Stimulated activated CD8-positive, alpha-beta memory T cell treated with anti-CD3 and anti-CD28 coated beads, Interleukin-4, amount 100 ng/mL, for 1 hour (primary cell): Measurements from ENCODE around the gene OOSP4B.
"Not testable (repeated sequence)": the region's sequence is repeated elsewhere in the genome, so short reads cannot be mapped to it uniquely, and the experiment has no call there.

Experiments used
- DNase-seq, 2 donors: peaks; one replicate each; pipeline ENCODE4 v3.0.0-alpha.2; 2020; ENCODE audit warnings: low read depth in 2 of 2, low spot score in 1 of 2

OOSP4B gene

DNA sequence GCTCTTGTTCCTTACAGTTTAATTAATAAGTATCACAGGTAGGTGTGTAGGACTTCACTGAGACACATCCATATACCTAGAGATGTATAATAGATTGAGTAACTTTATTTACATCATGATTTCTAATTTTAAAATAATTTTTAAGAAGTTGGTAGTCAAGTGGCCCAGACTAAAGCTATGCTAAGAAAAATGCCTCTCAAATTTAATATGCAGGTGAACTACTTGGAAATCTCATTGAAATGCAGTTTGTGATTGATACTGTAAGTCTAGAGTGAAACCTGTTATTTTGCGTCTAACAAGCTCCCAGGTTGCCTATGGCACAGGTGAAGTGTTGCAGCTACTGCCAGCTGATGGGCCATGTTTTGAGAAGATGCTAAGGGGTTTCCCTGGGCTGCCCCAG lies at the start of gene OOSP4B:
TSS of gene OOSP4B (plus strand) at position 301 of the 400 bp plus-strand sequence.
- DNase-seq, result no peak

GRCh38 chr11:59967677-59968394 lies 49.1 kb upstream of the OOSP4B start:
- no peak for DNase-seq

- no peak for DNase-seq
These were observed 48.6 kb upstream of the OOSP4B start for GRCh38 chr11:59968395-59968783.

GRCh38 chr11:59973097-59973496 lies 43.9 kb upstream of the OOSP4B start:
- DNase-seq, result no peak

GRCh38 chr11:59981106-59981770 lies 35.7 kb upstream of the OOSP4B start:
- no peak for DNase-seq

GRCh38 chr11:59982037-59982436 lies 34.9 kb upstream of the OOSP4B start:
- DNase-seq, result not testable (repeated sequence)

DNA sequence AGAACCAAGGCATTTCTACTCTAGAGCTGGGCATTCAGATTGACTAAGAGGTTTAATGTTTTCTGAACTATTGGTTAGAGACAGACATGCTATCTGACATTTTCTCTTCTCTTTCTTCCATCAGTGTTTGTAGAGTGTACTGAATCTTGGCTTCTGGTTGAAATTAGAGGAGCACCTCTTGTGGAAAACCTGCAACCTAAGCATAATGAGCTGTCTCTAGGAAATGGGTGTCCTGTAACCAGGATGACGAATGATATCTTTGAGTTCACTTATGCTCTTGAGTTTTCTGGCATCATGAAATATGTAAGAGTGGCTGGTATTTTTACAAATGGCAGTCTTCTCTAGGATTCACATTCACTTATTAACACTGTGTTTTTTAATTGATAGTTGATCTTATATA lies 33.8 kb upstream of the OOSP4B start:
- DNase-seq, result no peak

GRCh38 chr11:59984368-59984767 lies 32.6 kb upstream of the OOSP4B start:
- DNase-seq, result no peak

DNA sequence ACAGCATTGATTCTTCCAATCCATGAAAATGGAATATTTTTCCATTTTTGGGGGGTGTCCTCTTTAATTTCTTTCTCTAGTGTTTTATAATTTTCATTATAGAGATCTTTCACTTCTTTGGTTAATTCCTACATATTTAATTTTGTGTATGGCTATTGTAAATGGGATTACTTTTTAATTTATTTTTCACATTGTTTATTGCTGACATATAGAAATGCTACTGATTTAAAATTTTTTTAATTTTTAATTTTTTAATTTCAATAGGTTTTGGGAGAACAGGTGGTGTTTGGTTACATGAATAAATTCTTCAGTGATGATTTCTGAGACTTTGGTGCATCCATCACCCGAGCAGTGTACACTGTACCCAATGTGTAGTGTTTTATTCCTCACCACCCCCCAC lies 26.6 kb upstream of the OOSP4B start:
- no peak for DNase-seq

- no peak for DNase-seq
These were observed 24.6 kb upstream of the OOSP4B start for GRCh38 chr11:59992425-59992824.

- no peak for DNase-seq
These were observed 19.2 kb upstream of the OOSP4B start for GRCh38 chr11:59997800-59998199.

DNA sequence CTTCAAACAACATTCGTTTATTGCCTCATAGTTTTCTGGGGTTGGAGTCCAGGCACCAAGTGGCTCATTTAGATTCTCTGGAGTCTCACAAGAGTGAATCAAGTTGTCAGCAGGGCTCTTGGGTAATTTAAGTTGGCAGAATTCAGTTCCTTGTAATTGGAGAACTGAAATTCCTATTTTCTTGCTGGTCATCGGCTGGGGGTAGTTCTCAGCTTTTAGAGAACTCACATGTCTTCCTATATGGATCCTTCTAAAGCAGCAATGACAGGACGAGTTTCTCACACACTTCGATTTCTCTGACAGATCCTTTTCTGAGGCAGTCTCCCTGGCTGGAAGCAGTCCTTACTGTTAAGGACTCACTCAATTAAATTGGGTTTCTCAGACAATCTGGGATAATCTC lies 17.3 kb upstream of the OOSP4B start:
- no peak for DNase-seq

DNA sequence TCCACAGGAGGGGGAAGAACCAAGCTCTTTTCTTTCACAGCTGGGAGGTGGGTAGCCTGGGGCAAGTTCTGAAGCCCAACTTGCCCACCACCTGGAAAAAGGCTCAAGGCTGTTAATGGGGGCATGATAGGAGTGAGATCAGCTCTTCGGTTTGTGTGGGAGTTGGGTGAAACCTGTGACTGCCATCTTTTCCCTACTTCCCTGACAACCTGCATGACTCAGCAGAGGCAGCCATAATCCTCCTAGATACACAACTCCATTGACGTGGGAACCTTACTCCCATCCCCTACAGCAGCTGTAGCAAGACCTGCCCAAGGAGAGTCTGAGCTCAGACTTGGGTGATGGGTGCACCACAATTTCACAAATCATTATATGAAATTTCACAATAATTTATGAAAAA lies 13.3 kb upstream of the OOSP4B start:
- no peak for DNase-seq

DNA sequence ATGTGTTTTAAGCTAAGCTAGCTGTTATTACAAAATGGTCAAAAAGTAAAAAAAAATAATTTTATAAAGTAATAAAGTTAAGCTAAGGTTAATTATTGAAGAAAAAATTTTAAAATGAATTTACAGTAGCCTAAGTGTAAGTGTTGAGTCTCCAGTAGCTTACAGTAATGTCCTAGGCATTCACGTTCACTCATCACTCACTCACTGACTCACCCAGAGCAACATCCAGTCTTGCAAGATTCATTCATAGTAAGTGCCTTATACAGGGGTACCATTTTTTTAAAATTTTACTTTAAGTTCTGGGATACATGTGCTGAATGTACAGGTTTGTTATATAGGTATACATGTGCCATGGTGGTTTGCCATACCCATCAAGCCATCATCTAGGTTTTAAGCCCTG lies 11.6 kb upstream of the OOSP4B start:
- no peak for DNase-seq

DNA sequence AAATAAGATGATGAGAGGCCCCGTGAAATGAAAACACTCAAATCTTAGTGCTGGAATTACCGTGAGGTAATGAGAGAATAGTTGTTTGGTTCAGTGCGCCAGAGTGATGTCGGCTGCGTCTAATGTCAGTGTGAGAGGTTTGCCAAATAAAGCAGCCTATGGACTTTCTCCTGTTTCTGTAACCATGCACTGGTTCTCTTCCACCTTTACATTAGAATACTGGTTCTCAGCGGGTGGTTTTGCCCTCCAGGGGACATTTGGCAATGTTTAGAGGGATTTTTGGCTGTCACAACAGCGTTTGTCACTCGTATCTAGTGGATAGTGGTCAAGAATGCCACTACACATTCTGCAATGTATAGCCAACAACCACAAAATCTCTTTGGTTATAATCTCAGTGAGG lies 1.1 kb downstream of the OOSP4B start:
- DNase-seq, result no peak

- not testable (repeated sequence) for DNase-seq
These were observed 3.4 kb downstream of the OOSP4B start for GRCh38 chr11:60020376-60020775.

DNA sequence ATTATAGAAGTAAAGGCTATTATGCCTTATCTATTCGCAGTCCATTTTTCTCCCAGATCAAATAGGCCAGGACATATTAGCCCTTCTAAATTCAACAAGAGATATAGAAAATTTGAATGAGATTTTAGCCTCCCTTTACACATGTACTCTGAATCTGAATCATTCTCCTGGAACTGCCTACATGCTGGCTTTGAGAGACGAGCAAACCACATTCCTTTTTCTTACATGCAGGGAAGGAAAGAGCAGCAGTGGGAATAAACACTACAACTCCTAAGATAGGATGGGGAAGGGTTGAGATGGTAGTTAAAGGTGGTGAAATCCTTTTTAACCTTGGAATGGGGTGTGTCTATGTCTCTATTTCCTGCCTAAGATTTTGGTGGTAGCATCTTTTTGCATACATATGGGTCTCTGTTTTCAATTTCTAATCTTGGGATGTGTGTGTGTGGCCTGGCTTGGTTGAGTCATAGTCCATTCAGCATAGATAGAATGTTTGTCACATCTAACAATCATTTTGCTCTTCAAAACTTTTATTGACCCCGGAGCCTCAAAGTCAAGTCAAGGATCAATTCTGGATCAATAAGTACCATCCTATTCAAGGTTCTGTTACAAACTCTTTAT lies 12.1 kb downstream of the OOSP4B start:
- no peak for DNase-seq

DNA sequence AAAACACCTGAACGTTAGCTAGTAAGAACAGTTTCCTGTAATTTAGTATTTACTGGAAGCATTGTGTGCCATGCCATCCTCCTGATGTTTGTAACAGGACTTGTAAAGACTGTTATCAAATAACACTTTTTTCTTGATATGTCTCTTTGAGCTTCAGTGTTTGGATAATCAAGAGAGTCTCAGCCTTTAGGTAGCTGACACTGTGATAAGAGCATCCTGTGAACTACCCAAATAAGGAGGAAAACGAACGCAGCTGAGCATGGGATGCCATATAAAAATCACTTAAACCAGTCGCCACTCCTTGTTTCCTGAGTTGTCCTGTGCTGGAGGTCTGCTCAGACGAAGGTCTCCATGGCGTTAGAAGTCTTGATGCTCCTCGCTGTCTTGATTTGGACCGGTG lies 23.1 kb downstream of the OOSP4B start, which contains the start of gene OOSP2:
TSS of gene OOSP2 (plus strand) at position 301 of the 400 bp plus-strand sequence. CDS start at position 352, 51 bp downstream.
- DNase-seq, result no peak

GRCh38 chr11:60050422-60050821 lies 33.4 kb downstream of the OOSP4B start:
- not testable (repeated sequence) for DNase-seq

GRCh38 chr11:60050839-60051238 lies 33.9 kb downstream of the OOSP4B start:
- DNase-seq, result not testable (repeated sequence)

- DNase-seq, result no peak
These were observed 39.5 kb downstream of the OOSP4B start, which contains the start of gene MS4A3 for GRCh38 chr11:60056349-60056969. Gene MS4A3, plus strand, starts transcription at chr11:60056665. Its CDS starts 4,496 bp downstream, at chr11:60061161.

DNA sequence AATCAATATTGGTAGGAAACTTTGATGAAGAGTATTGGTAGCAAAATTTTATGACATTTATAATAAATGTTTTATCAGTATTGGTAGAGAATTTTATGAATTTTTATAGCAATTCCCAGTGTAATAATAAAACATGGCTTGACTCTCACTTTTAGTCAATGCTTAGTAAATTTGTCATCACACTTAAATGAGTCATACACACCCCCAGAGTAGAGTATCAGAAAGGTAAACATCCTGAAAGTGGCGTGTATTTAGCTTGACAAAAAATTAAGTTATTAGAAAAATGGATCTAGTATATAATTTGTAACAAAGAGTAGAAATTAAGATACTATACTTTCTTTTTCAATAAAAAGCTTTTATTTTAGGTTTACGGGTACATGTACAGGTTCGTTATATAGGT lies 42.1 kb downstream of the OOSP4B start:
- DNase-seq, result no peak
